ENCODE results near the gene ZNF638.

The ZNF638 gene

DNA sequence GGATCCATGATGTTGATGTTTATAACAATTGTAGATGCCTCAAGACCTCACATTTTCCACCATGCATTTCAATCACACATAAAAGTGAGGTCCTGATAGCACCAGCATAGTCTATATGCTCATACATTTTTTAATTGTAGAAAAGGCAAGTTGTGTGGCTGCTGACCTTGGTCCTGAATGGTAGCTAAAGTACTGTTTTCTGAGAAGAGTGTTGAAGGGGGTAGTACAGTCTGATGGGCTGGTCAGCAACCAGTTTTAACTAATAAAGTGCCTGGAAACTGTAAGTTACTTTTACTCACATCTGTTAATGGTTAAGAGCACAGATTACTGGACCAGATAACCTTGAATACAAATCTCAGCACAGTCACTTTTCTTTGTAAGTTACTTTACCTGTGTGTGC, 15.9 kb downstream of the ZNF638 start:
- TF ChIP-seq, protein P1, sequence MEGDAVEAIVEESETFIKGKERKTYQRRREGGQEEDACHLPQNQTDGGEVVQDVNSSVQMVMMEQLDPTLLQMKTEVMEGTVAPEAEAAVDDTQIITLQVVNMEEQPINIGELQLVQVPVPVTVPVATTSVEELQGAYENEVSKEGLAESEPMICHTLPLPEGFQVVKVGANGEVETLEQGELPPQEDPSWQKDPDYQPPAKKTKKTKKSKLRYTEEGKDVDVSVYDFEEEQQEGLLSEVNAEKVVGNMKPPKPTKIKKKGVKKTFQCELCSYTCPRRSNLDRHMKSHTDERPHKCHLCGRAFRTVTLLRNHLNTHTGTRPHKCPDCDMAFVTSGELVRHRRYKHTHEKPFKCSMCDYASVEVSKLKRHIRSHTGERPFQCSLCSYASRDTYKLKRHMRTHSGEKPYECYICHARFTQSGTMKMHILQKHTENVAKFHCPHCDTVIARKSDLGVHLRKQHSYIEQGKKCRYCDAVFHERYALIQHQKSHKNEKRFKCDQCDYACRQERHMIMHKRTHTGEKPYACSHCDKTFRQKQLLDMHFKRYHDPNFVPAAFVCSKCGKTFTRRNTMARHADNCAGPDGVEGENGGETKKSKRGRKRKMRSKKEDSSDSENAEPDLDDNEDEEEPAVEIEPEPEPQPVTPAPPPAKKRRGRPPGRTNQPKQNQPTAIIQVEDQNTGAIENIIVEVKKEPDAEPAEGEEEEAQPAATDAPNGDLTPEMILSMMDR (IDR thresholded peaks at IDR 0.05; ENCODE audit: poor library complexity, severe bottlenecking) = no peak
- no peak for DNase-seq (ENCODE audit: low spot score)
- no peak overlapping the region for H3K27ac ChIP-seq (ENCODE audit: poor library complexity, severe bottlenecking)

DNA sequence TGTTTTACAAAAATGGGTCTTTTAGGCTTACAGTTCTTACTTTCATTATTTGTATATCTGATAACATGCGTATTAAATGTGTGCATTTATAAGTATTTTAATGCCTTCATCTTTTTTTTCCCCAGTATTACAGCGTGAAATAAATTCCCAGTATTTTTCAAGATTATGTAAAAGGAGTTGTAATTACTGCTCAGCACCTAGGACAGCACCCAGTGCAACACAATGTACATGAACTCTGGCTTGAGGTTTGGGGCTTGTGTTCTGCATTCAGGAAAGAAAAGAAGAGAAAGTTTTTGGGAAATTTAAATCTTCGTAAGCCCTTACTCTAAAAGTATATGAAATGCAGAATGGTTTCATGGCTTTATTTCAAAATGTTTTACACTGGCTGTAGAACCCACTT, 16.7 kb downstream of the ZNF638 start:
- H3K27ac ChIP-seq (ENCODE audit: poor library complexity, severe bottlenecking) = no peak overlapping the region
- no peaks in the 10 kb centered on the region for H3K27me3 ChIP-seq (ENCODE audit: insufficient read depth, poor library complexity, severe bottlenecking)
- H3K4me1 ChIP-seq (ENCODE audit: insufficient read depth, poor library complexity, severe bottlenecking) = no peaks in the 10 kb centered on the region
- H3K4me3 ChIP-seq (ENCODE audit: severe bottlenecking) = no peak overlapping the region
- no peak for DNase-seq (ENCODE audit: low spot score)
- TF ChIP-seq, protein P1 (IDR thresholded peaks at IDR 0.05; ENCODE audit: poor library complexity, severe bottlenecking) = no peak
- H3K36me3 ChIP-seq (ENCODE audit: low read depth) = peaks cover 50% of the 10 kb centered on the region
- no peaks in the 10 kb centered on the region for H3K9me3 ChIP-seq (ENCODE audit: severe bottlenecking)
- no peak for ATAC-seq (ENCODE audit: low read depth)

More for the DNA sequence above, 15.9 kb downstream of the ZNF638 start:
- Histone ChIP-seq H3K36me3 (ENCODE audit: low read depth) (peaks cover 46% of the 10 kb centered on the region), H3K27me3 (ENCODE audit: insufficient read depth, poor library complexity, severe bottlenecking) (no peaks in the 10 kb centered on the region), H3K9me3 (ENCODE audit: severe bottlenecking) (no peaks in the 10 kb centered on the region), H3K4me1 (ENCODE audit: insufficient read depth, poor library complexity, severe bottlenecking) (no peaks in the 10 kb centered on the region), H3K4me3 (ENCODE audit: severe bottlenecking) (no peak overlapping the region)
- ATAC-seq (ENCODE audit: low read depth) = no peak

DNA sequence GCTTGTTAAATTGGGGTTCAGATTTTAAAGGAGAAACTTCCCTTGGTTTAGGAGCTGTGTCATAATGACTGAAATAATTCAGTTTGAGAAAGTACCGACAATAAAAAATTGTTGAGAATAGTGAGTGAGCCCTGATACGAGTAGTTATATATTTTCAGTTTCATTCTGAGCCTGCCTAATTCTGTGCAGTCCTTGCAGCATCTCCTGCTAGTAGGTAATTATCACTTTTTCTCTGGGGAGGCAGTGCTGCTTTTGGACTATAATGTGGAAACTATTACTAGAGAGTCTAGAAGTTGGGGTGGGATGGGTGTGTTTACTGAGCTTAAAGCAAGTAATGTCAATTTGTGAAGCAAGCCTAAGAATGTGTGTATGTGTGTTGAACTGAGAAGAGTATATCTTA, 21.7 kb downstream of the ZNF638 start:
- ATAC-seq (ENCODE audit: low read depth) = no peak
- no peak overlapping the region for H3K27ac ChIP-seq (ENCODE audit: poor library complexity, severe bottlenecking)
- H3K4me3 ChIP-seq (ENCODE audit: severe bottlenecking) = no peak overlapping the region
- no peaks in the 10 kb centered on the region for H3K9me3 ChIP-seq (ENCODE audit: severe bottlenecking)
- H3K36me3 ChIP-seq (ENCODE audit: low read depth) = peaks cover 81% of the 10 kb centered on the region
- TF ChIP-seq, protein P1 (IDR thresholded peaks at IDR 0.05; ENCODE audit: poor library complexity, severe bottlenecking) = no peak
- no peak for DNase-seq (ENCODE audit: low spot score)
- H3K27me3 ChIP-seq (ENCODE audit: insufficient read depth, poor library complexity, severe bottlenecking) = no peaks in the 10 kb centered on the region
- H3K4me1 ChIP-seq (ENCODE audit: insufficient read depth, poor library complexity, severe bottlenecking) = no peaks in the 10 kb centered on the region

DNA sequence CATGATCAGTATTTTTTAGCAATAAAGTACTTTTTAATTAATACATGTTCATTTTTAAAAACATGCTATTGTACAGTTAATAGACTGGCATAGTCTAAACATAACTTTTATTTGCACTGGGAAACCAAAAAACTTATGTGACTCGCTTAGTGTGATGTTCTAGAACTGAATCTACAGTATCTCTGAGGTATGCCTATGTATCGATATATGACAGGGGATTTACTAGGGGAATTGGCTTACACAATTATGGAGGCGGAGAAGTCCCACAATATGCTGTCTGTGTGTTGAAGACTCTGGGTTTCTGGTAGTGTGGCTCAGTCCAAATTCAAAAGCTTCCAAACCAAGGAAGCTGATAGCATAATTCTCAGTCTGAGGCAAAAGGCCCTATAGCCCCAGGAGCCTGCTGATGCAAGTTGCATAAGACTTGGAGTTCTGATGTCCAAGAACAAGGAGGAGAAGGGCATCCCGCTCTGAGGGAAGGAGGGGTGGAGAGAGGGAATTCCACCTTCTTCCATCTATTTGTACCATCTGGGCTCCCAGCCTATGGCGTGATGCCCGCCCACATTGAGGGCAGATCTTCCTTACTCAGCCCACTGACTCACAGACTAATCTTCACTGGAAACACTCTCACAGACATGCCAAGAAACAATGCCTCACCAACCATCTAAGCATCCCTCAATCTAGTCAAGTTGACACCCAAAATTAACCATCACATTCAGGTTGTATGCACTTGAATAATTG, 27.5 kb downstream of the ZNF638 start:
- H3K4me1 ChIP-seq (ENCODE audit: insufficient read depth, poor library complexity, severe bottlenecking) = no peaks in the 10 kb centered on the region
- TF ChIP-seq, protein P1 (IDR thresholded peaks at IDR 0.05; ENCODE audit: poor library complexity, severe bottlenecking) = no peak
- peak; percentile 65; the same call in 2 of the 3 replicates for ATAC-seq (ENCODE audit: low read depth)
- H3K4me3 ChIP-seq (ENCODE audit: severe bottlenecking) = no peak overlapping the region
- no peak overlapping the region for H3K27ac ChIP-seq (ENCODE audit: poor library complexity, severe bottlenecking)
- no peak for DNase-seq (ENCODE audit: low spot score)
- H3K9me3 ChIP-seq (ENCODE audit: severe bottlenecking) = no peaks in the 10 kb centered on the region
- H3K27me3 ChIP-seq (ENCODE audit: insufficient read depth, poor library complexity, severe bottlenecking) = no peaks in the 10 kb centered on the region
- peaks cover 90% of the 10 kb centered on the region for H3K36me3 ChIP-seq (ENCODE audit: low read depth)

DNA sequence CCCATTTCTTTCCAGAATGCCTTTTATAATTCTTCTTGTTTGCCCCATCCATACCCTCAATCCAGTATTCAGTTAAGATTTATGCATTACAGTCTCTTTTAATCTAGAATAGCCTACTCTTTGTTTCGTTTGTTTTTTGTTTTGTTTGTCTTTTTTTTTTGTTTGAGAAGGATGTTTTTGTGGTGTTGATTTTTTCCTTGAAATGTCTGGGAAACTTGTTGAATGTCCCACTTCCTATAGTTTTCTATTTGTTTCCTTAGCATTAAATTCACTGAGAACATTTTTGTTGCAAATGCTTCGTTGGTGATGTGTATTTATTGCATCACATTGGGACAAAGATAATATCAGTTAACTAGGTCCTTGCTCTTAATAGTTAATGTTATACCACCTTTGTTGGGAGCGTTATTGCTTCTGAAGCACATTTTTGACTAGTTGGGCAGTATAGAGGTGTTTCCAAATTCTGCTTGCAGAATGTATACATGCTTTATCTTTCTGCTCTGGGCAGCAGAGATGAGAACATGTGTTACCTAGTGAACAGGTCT, 28.9 kb downstream of the ZNF638 start:
- no peak overlapping the region for H3K4me3 ChIP-seq (ENCODE audit: severe bottlenecking)
- no peaks in the 10 kb centered on the region for H3K27me3 ChIP-seq (ENCODE audit: insufficient read depth, poor library complexity, severe bottlenecking)
- ATAC-seq (ENCODE audit: low read depth) (no peak), DNase-seq (ENCODE audit: low spot score) (no peak)
- H3K36me3 ChIP-seq (ENCODE audit: low read depth) = peaks cover 98% of the 10 kb centered on the region
- no peaks in the 10 kb centered on the region for H3K4me1 ChIP-seq (ENCODE audit: insufficient read depth, poor library complexity, severe bottlenecking)
- no peak overlapping the region for H3K27ac ChIP-seq (ENCODE audit: poor library complexity, severe bottlenecking)
- no peaks in the 10 kb centered on the region for H3K9me3 ChIP-seq (ENCODE audit: severe bottlenecking)
- TF ChIP-seq, protein P1 (IDR thresholded peaks at IDR 0.05; ENCODE audit: poor library complexity, severe bottlenecking) = no peak

Measured in RWPE2 (cell line).